NCI-H1092 treated with DMSO at 0.1 percent for 48 hours (cell line): Measurements from ENCODE around the gene XKR3.
"Not testable (repeated sequence)": the region's sequence is repeated elsewhere in the genome, so short reads cannot be mapped to it uniquely, and the experiment has no call there.

Source experiments
- DNase-seq: peaks from one replicate; lab custom pipeline; 2025; lab: John Stamatoyannopoulos, UW

Gene XKR3

GRCh38 chr22:16824716-16825687, at the start of gene XKR3:
Gene XKR3, minus strand, starts transcription at chr22:16825411. Its CDS starts 17,338 bp downstream, at chr22:16808073.
- no peak for DNase-seq

- not testable (repeated sequence) for DNase-seq
Observed at GRCh38 chr22:16869640-16870039, 44.4 kb upstream of the XKR3 start.

GRCh38 chr22:16866167-16866566, 41.0 kb upstream of the XKR3 start:
- no peak for DNase-seq

DNA sequence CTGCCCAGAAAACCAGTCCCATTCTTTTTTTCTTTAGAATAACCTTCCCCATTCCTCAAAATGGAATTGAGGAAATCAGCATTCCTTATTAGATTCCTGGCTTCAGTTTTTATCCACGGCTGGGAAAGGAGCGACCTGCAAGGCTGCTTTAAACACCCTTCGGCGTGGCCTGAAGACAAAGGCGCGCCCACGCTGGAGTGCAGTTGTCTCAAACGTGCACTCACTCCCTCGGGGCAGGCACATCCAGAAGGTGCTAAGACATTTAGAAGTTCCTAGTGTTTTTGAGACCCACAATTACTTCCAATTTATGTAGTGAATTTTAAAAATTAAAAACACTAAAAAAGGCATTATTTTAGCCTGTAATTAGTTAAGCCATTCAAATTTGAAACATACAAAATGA, 31.6 kb upstream of the XKR3 start:
- DNase-seq: not testable (repeated sequence)

DNA sequence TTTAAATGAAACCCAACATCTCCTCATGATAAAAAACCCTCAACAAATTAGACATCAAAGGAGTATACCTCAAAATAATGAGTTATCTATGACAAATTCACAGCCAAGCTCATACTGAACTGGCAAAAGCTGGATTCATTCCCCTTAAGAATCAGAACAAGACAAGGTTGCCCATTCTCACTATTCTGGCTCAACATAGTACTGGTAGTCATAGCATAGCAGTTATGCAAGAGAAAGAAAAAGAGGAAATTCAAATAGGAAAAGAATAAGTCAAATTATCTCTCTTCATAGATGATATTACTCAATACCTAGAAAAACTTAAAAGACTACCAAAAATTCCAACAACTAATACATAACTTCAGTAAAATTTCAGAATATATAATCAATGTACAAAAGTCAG, 29.4 kb upstream of the XKR3 start:
- no peak for DNase-seq

DNA sequence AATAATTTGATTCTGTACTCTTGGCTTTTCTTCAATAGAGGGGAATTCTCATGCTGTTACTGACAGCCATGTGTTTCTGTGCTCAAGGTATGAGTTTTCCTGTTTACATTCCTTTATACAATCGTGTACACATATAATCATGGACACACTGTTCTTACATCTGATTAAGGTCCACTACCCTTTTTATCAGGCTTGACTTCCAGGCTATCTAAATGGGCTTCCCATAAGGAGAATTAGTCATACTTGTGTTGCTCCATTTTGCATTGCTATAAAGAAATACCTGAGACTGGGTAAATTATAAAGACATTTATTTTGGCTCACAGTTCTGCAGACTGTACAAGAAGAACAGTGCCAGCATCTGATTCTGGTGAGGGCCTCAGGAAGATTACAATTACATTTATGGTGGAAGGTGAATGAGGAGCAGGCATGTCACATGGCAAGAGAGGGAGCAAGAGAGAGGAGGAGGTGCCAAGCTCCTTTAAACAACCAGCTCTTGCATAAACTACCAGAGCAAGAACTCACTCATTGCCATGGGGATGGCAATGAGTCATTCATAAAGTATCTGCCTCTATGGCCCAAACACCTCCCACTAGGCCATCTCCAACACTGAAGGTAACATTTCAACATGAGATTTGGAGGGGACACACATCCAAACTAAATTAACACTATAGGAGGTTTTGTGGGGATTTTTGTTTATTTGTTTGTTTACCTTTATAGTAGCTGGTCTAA, 26.2 kb upstream of the XKR3 start:
- not testable (repeated sequence) for DNase-seq

DNA sequence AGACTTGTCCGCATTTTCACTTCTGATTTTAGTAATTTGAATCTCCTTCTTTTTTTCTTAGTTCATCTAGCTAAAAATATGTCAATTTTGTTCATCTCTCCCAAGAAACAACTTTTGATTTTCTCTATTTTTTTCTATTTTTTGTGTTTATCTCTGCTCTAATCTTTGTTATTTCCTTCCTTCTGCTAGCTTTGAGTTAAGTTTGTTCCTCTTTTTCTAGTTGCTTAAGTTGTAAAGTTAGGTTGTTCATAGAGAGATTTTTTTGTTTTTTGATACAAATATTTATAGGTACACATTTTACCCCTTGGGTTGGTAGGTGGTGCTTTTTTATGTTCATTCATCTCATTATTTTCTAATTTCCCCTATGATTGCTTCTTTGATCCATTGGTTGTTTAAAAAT, 22.1 kb upstream of the XKR3 start:
- DNase-seq: no peak

DNA sequence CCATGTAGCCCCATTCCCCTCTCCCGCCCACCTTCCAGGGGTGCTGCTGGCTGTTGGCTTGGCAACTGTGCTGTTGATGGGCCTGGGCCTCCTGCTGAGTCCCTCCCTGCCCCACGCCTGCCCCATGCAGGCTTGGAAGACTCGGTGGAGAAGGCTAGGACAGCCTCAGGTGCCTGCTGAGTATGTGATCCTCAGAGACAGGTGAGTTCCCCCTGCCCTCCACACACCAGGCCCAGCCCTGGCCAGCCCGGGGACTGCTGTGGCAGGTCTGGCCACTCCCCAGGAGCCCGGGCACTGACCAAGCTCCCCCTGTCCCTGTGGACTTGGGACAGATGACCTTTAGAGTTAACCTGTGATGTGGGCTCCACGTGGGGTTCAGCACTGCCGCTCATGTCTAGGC, 20.7 kb upstream of the XKR3 start:
- no peak for DNase-seq

GRCh38 chr22:16845465-16845864, 20.3 kb upstream of the XKR3 start:
- DNase-seq: no peak

GRCh38 chr22:16844529-16844928, 19.3 kb upstream of the XKR3 start:
- no peak for DNase-seq

GRCh38 chr22:16838073-16838472, 12.9 kb upstream of the XKR3 start:
- DNase-seq: no peak

DNA sequence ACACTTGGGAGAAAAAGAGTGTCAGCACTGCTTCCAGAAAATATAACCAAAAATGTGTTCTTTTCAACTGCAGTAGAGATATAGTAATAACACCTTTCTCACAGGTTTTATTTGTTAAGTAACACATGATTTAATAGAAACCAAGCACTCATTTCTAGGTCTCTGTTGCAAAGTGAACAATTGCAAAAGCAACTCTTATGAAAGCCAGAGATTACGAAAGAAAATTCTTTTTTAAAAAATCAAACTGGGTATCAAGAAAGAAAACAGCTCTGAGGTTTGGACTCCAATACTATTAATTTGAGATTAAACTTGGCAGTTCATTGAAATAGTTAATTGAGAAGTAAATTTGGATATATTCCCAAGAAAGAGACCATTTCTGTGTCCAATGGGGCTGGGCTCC, 9.8 kb upstream of the XKR3 start:
- DNase-seq: no peak

DNA sequence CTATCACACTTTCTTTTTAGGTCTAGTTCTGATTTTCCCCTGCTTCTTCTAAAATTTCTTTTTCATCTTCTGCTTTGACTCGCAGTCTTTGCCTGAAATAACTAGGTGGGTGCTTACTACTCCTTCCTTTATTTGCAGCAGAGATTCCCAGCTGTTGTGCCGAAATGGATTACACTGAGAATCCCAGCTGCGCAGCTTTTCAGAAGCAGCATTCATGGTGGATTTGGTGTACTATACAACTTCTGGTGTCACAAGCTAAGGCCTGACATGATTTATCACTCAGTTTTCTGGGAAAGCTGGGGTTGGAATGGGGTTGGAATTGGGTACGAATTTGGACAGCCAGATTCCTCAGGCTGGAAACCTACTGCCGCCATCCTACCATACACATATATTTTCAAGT, 6.0 kb upstream of the XKR3 start:
- no peak for DNase-seq

DNA sequence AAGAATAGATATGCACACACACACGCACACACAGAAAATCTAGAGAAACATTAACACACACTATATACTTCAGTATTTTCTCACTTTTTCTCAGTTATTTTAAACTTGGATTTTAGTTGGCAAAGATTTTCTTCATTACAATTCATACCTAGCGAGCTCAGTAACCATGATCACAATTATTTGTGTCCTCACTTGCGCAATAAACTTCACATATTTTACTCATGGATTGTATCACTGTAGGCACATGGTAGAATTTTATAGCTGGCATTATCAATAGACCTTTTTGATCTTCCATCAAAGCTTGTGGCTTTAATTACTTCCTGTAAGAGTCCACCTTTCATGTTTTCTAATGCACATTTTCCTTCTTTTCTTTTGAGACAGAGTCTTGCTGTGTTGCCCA, 4.8 kb upstream of the XKR3 start:
- no peak for DNase-seq

GRCh38 chr22:16828876-16829275, 3.7 kb upstream of the XKR3 start:
- DNase-seq: no peak

GRCh38 chr22:16827506-16827905, 2.3 kb upstream of the XKR3 start:
- DNase-seq: no peak

DNA sequence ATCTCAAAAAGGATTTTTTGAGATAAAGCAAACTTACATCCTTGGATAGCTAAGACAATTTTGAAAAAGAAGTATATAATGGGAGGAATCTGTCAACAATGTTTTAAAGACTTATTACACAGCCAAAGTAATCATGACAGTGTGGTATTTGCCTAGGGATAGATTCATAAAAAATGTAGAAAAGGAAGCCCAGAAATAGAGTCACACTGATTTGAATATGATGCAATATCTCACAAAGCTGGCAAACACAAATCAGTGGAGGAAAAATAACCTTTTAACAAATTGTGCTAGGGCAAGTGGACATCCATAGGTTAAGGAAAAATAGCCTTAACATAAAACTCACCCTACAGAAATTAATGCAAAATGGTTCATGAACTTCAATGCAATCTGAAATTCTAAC, 6.0 kb downstream of the XKR3 start:
- no peak for DNase-seq

DNA sequence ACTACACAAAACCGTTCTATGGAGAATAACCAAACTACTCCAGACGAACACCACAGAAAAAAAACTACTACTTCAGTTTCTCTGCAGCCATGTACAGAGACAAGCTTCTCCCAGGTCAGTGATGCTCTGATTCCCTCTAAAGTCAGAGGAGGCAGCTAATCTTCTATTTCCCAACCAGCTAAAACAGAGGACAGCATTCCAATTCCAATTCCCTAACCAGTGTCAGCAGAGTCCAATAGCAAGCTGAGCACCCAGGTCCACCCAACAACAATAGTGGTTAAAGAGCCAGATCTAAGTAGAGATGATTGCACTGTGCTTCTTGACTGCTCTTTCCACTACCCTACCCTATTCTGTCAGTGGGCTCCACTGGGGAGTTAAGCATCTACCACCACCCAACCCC, 6.7 kb downstream of the XKR3 start:
- no peak for DNase-seq

- no peak for DNase-seq
Observed at GRCh38 chr22:16815073-16815472, 10.1 kb downstream of the XKR3 start.

GRCh38 chr22:16810188-16810802, 14.9 kb downstream of the XKR3 start:
- no peak for DNase-seq

DNA sequence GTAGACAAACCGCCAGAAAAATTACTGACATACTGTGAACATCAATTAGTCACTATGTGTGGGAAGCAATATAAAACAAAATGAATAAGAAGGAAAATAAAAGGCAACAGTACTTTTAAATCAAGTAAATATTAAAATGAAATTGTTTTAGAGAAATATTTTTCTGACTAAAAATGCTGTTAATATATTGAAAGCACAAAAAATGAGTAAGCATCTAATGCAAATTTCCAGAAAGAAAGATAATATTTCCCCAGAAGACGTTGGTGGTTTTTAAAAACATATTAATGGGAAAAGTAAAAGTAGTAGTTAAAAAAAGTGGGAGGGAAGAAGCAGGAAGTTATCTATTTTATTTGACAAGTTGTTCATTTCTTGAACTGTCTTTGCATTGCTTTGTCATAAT, 16.5 kb downstream of the XKR3 start:
- no peak for DNase-seq

DNA sequence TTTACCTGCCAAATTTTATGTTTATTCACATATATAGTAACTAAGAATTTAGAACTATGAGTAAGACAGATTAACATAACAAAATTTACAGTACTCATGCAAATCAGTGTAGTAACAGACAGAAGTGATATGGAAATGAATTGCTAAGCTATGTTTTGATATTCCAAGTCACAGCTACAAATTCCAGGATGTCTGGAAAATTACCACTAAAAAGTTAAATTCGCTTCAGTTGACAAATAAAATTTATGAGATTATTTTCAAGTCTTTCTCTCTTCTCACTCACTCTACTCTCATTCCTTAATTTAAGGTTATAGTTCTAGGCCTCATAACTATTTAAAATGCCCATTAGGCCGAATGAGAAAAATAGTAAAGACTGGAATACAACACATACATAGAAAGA, 18.1 kb downstream of the XKR3 start:
- DNase-seq: no peak

GRCh38 chr22:16806401-16806800, 18.8 kb downstream of the XKR3 start:
- no peak for DNase-seq
